Retinal pigment epithelial cell (primary cell): ENCODE data around the gene TSGA10IP.

Experiments used
- DNase-seq: peaks from one replicate; pipeline ENCODE4 v3.0.0-alpha.2; 2010; ENCODE audit warnings: low read depth
- H3K4me3 ChIP-seq: 2 replicates; pipeline ENCODE4 v1.5.1; 2011; ENCODE audit warnings: mild to moderate bottlenecking, low read length, control low read depth, moderate library complexity
- CTCF ChIP-seq: conservative IDR thresholded peaks from 2 replicates; pipeline ENCODE4 v1.5.1; 2011; ENCODE audit warnings: low read depth, low read length, control low read depth, inconsistent platforms

Gene TSGA10IP

GRCh38 chr11:65958291-65958690 is 13.0 kb downstream of the TSGA10IP start:
- TF ChIP-seq CTCF: no peak
- no peak for DNase-seq
- no peak overlapping the region for H3K4me3 ChIP-seq

- TF ChIP-seq CTCF: no peak
- no peak overlapping the region for H3K4me3 ChIP-seq
- no peak for DNase-seq
These were observed 13.6 kb downstream of the TSGA10IP start for GRCh38 chr11:65958774-65959420.

- peak overlapping the region; percentile 87 for H3K4me3 ChIP-seq
- TF ChIP-seq CTCF: no peak
- DNase-seq: no peak
These were observed 15.6 kb downstream of the TSGA10IP start for GRCh38 chr11:65960824-65961266.

GRCh38 chr11:65961267-65962140 is 16.2 kb downstream of the TSGA10IP start, which contains the start of gene SART1:
TSS of gene SART1 (plus strand) at chr11:65961734. CDS start at chr11:65961781, 47 bp downstream.
- no peak for TF ChIP-seq CTCF
- peak; percentile 92 for DNase-seq
- peak within 1 kb of the TSS; percentile 87 for H3K4me3 ChIP-seq

GRCh38 chr11:65962141-65962564 is 16.9 kb downstream of the TSGA10IP start:
- peak overlapping the region; percentile 87 for H3K4me3 ChIP-seq
- DNase-seq: no peak
- TF ChIP-seq CTCF: no peak

- H3K4me3 ChIP-seq: no peak overlapping the region
- DNase-seq: no peak
- TF ChIP-seq CTCF: no peak
These were observed 19.6 kb downstream of the TSGA10IP start for GRCh38 chr11:65964906-65965305.
